Activated CD8-positive, alpha-beta memory T cell treated with anti-CD3 and anti-CD28 coated beads for 1 hour (primary cell): Measurements from ENCODE around the gene GJC3.
"Not testable (repeated sequence)": the region's sequence is repeated elsewhere in the genome, so short reads cannot be mapped to it uniquely, and the experiment has no call there.

Experiments
- DNase-seq, 2 donors: peaks; one replicate each; pipeline ENCODE4 v3.0.0-alpha.2; 2020; ENCODE audit warnings: low read depth in 1 of 2; ENCODE audit errors: extremely low read depth in 1 of 2

Gene GJC3

GRCh38 chr7:99930376-99930775 is 956 bp upstream of the GJC3 start:
- no peak for DNase-seq

- DNase-seq = no peak
These were observed 272 bp upstream of the GJC3 start for GRCh38 chr7:99929730-99930053.

GRCh38 chr7:99928188-99928587 is 1.2 kb downstream of the GJC3 start:
- DNase-seq = no peak

GRCh38 chr7:99927536-99927935 is 1.9 kb downstream of the GJC3 start:
- DNase-seq = no peak

- no peak for DNase-seq
These were observed 3.1 kb downstream of the GJC3 start for GRCh38 chr7:99926321-99926720.

- DNase-seq = no peak
These were observed 6.2 kb downstream of the GJC3 start for GRCh38 chr7:99923200-99923599.

GRCh38 chr7:99920149-99920548 is 9.3 kb downstream of the GJC3 start:
- DNase-seq = no peak

- no peak for DNase-seq
These were observed 9.7 kb downstream of the GJC3 start for GRCh38 chr7:99919814-99920112.

- DNase-seq = peak; percentile 67 to 76
These were observed 10.2 kb downstream of the GJC3 start, which contains the start of gene TRIM4 for GRCh38 chr7:99918959-99919813. Gene TRIM4, minus strand, starts transcription at chr7:99919530. Its CDS starts 129 bp downstream, at chr7:99919401.

GRCh38 chr7:99910976-99911375 is 18.4 kb downstream of the GJC3 start:
- no peak for DNase-seq

GRCh38 chr7:99901581-99901980 is 27.8 kb downstream of the GJC3 start:
- no peak for DNase-seq

GRCh38 chr7:99899830-99900519 is 29.4 kb downstream of the GJC3 start:
- no peak for DNase-seq

GRCh38 chr7:99898836-99899235 is 30.6 kb downstream of the GJC3 start:
- no peak for DNase-seq

- no peak for DNase-seq
These were observed 31.4 kb downstream of the GJC3 start for GRCh38 chr7:99898023-99898357.

GRCh38 chr7:99897322-99898022 is 31.9 kb downstream of the GJC3 start:
- no peak for DNase-seq

- no peak for DNase-seq
These were observed 34.7 kb downstream of the GJC3 start for GRCh38 chr7:99894738-99895137.

GRCh38 chr7:99893280-99893679 is 36.1 kb downstream of the GJC3 start:
- DNase-seq = no peak

GRCh38 chr7:99890348-99890747 is 39.1 kb downstream of the GJC3 start:
- DNase-seq = not testable (repeated sequence)

GRCh38 chr7:99888366-99888765 is 41.1 kb downstream of the GJC3 start:
- not testable (repeated sequence) for DNase-seq

GRCh38 chr7:99881370-99881769 is 48.0 kb downstream of the GJC3 start:
- DNase-seq = no peak

- DNase-seq = no peak
These were observed 52.5 kb downstream of the GJC3 start, which contains the start of gene OR2AE1 for GRCh38 chr7:99876933-99877332. Gene OR2AE1, minus strand, starts transcription at chr7:99877033. Its CDS starts 0 bp downstream, at chr7:99877033.

- DNase-seq = no peak
These were observed 52.9 kb downstream of the GJC3 start for GRCh38 chr7:99876491-99876890.
